Measurements from ENCODE around the gene GALNT1. TPM values are rescaled to one million over a fixed set of nuclear protein-coding genes. Genes with fewer than 3 reads are reported as not detected.

The GALNT1 gene
- total RNA-seq, 1 donor from 2014 or later = 270 TPM

DNA sequence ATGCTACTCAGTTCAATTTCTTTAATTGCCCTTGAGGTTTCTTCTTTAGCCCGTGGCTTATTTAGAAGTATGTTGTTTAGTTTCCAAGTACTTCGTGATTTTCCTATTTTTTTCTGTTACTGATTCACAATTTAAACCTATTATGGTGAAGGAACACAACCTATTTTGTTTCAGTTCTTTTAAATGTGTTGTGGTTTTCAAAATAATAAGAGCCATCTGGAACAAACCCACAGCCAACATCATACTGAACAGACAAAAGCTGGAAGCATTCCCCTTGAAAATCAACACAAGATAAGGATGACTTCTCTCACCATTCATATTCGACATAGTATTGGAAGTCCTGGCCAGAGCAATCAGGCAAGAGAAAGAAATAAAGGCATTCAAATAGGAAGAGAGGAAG lies 155.2 kb downstream of the GALNT1 start:
- no peak for DNase-seq (ENCODE audit: extremely low spot score, unreplicated experiment)
- Mint-ChIP-seq H3K4me1 (ENCODE audit: unreplicated experiment) (peaks cover 15% of the 10 kb centered on the region), H3K27ac (ENCODE audit: unreplicated experiment) (no peak overlapping the region), H3K9me3 (ENCODE audit: unreplicated experiment) (peaks cover 18% of the 10 kb centered on the region), H3K4me3 (ENCODE audit: unreplicated experiment) (no peak overlapping the region), H3K36me3 (ENCODE audit: unreplicated experiment) (no peaks in the 10 kb centered on the region), H3K27me3 (ENCODE audit: unreplicated experiment) (peaks cover 17% of the 10 kb centered on the region)
- TF ChIP-seq, protein P1, sequence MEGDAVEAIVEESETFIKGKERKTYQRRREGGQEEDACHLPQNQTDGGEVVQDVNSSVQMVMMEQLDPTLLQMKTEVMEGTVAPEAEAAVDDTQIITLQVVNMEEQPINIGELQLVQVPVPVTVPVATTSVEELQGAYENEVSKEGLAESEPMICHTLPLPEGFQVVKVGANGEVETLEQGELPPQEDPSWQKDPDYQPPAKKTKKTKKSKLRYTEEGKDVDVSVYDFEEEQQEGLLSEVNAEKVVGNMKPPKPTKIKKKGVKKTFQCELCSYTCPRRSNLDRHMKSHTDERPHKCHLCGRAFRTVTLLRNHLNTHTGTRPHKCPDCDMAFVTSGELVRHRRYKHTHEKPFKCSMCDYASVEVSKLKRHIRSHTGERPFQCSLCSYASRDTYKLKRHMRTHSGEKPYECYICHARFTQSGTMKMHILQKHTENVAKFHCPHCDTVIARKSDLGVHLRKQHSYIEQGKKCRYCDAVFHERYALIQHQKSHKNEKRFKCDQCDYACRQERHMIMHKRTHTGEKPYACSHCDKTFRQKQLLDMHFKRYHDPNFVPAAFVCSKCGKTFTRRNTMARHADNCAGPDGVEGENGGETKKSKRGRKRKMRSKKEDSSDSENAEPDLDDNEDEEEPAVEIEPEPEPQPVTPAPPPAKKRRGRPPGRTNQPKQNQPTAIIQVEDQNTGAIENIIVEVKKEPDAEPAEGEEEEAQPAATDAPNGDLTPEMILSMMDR (IDR thresholded peaks at IDR 0.05) = no peak

- peaks cover 31% of the 10 kb centered on the region for H3K27me3 Mint-ChIP-seq (ENCODE audit: unreplicated experiment)
- no peak overlapping the region for H3K4me3 Mint-ChIP-seq (ENCODE audit: unreplicated experiment)
- H3K4me1 Mint-ChIP-seq (ENCODE audit: unreplicated experiment) = peaks cover 15% of the 10 kb centered on the region
- H3K27ac Mint-ChIP-seq (ENCODE audit: unreplicated experiment) = no peak overlapping the region
- DNase-seq (ENCODE audit: extremely low spot score, unreplicated experiment) = no peak
- H3K36me3 Mint-ChIP-seq (ENCODE audit: unreplicated experiment) = no peaks in the 10 kb centered on the region
- peaks cover 18% of the 10 kb centered on the region for H3K9me3 Mint-ChIP-seq (ENCODE audit: unreplicated experiment)
- TF ChIP-seq, protein P1 (IDR thresholded peaks at IDR 0.05) = no peak
These were observed 158.2 kb downstream of the GALNT1 start for GRCh38 chr18:35739778-35740177.

DNA sequence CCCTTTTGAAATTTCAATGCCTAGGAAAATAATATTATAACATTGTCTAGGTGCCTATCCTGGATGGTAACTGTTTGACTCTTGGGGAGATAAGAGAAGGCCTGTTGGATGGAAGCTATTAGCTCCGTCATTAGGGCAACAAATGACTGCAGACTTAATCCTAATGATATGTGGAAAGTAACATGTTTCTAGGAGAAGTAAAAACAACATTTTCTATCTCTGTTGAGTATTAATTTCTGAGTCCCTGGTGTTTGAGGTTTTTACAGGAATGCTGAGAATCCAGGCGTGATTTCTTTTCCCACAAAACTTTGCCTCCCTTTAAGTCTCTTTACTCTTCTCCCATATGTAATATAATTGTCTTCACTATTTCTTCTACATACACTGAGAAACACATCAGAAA lies 159.1 kb downstream of the GALNT1 start:
- TF ChIP-seq, protein P1 (IDR thresholded peaks at IDR 0.05) = no peak
- peaks cover 15% of the 10 kb centered on the region for H3K4me1 Mint-ChIP-seq (ENCODE audit: unreplicated experiment)
- H3K36me3 Mint-ChIP-seq (ENCODE audit: unreplicated experiment) = no peaks in the 10 kb centered on the region
- no peak overlapping the region for H3K4me3 Mint-ChIP-seq (ENCODE audit: unreplicated experiment)
- DNase-seq (ENCODE audit: extremely low spot score, unreplicated experiment) = no peak
- H3K27ac Mint-ChIP-seq (ENCODE audit: unreplicated experiment) = peak overlapping the region; percentile 42
- peaks cover 29% of the 10 kb centered on the region for H3K27me3 Mint-ChIP-seq (ENCODE audit: unreplicated experiment)
- H3K9me3 Mint-ChIP-seq (ENCODE audit: unreplicated experiment) = peaks cover 21% of the 10 kb centered on the region

DNA sequence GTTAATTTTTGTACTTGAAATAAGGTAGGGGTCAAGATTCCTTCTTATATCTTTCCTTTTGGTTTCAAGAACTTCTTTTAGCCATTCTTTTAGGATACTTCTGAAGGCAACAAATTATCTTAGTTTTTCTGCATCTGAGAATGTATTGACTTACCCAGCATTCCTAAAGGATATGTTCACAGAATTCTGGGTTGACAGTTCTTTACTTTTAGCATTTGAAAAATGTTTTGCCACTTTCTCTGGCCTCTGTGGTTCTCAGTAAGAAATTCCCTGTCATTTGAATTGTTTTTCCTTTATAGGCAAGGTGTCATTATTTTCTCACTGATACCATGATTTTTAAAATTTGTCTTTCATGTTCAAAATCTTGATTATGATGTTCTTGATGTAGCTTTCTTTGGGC lies 162.4 kb downstream of the GALNT1 start:
- Mint-ChIP-seq H3K27ac (ENCODE audit: unreplicated experiment) (no peak overlapping the region), H3K36me3 (ENCODE audit: unreplicated experiment) (no peaks in the 10 kb centered on the region), H3K27me3 (ENCODE audit: unreplicated experiment) (peaks cover 25% of the 10 kb centered on the region), H3K4me3 (ENCODE audit: unreplicated experiment) (no peak overlapping the region), H3K4me1 (ENCODE audit: unreplicated experiment) (peaks cover 15% of the 10 kb centered on the region), H3K9me3 (ENCODE audit: unreplicated experiment) (peaks cover 10% of the 10 kb centered on the region)
- no peak for DNase-seq (ENCODE audit: extremely low spot score, unreplicated experiment)
- TF ChIP-seq, protein P1 (IDR thresholded peaks at IDR 0.05) = no peak

GRCh38 chr18:35745814-35746213 lies 164.3 kb downstream of the GALNT1 start:
- H3K27ac Mint-ChIP-seq (ENCODE audit: unreplicated experiment) = no peak overlapping the region
- H3K4me1 Mint-ChIP-seq (ENCODE audit: unreplicated experiment) = peaks cover 10% of the 10 kb centered on the region
- peaks cover 4% of the 10 kb centered on the region for H3K9me3 Mint-ChIP-seq (ENCODE audit: unreplicated experiment)
- H3K36me3 Mint-ChIP-seq (ENCODE audit: unreplicated experiment) = no peaks in the 10 kb centered on the region
- DNase-seq (ENCODE audit: extremely low spot score, unreplicated experiment) = no peak
- TF ChIP-seq, protein P1 (IDR thresholded peaks at IDR 0.05) = no peak
- H3K4me3 Mint-ChIP-seq (ENCODE audit: unreplicated experiment) = no peak overlapping the region
- peaks cover 38% of the 10 kb centered on the region for H3K27me3 Mint-ChIP-seq (ENCODE audit: unreplicated experiment)
